RWPE2 (cell line): ENCODE results near the gene TNFAIP1.

Experiments
- ATAC-seq: fragments of 200-7000 bp; cut with Tn5 transposase; 3 replicates; pipeline ENCODE4 v1.9.1; 2021; ENCODE audit warnings: low read depth
- DNase-seq: peaks from one replicate; pipeline ENCODE4 v3.0.0-alpha.2; 2020; ENCODE audit warnings: low spot score
- H3K27ac ChIP-seq: fragments of 450-650 bp; 2 replicates; pipeline ENCODE4 v1.5.1; 2017; ENCODE audit warnings: mild to moderate bottlenecking; ENCODE audit not compliant: poor library complexity, severe bottlenecking
- H3K27me3 ChIP-seq: fragments of 250-450 bp; sonication (Bioruptor Pico); 2 replicates; pipeline ENCODE4 v1.5.1; 2021; ENCODE audit warnings: mild to moderate bottlenecking, moderate library complexity; ENCODE audit not compliant: insufficient read depth, poor library complexity, severe bottlenecking
- H3K36me3 ChIP-seq: fragments of 250-450 bp; sonication (Bioruptor Pico); 2 replicates; pipeline ENCODE4 v1.5.1; 2020; ENCODE audit warnings: low read depth, mild to moderate bottlenecking, moderate library complexity
- H3K4me1 ChIP-seq: fragments of 250-450 bp; sonication (Bioruptor Pico); 2 replicates; pipeline ENCODE4 v1.5.1; 2021; ENCODE audit warnings: mild to moderate bottlenecking, moderate library complexity; ENCODE audit not compliant: insufficient read depth, poor library complexity, severe bottlenecking
- H3K4me3 ChIP-seq: fragments of 250-450 bp; sonication (Bioruptor Pico); 2 replicates; pipeline ENCODE4 v1.5.1; 2021; ENCODE audit warnings: mild to moderate bottlenecking, moderate library complexity; ENCODE audit not compliant: severe bottlenecking
- H3K9me3 ChIP-seq: fragments of 250-450 bp; sonication (Bioruptor Pico); 2 replicates; pipeline ENCODE4 v1.5.1; 2021; ENCODE audit warnings: mild to moderate bottlenecking, moderate library complexity; ENCODE audit not compliant: severe bottlenecking
- TF ChIP-seq, protein P1 (sequence below): fragments of 450-650 bp; IDR thresholded peaks from one replicate; pipeline ENCODE4 v1.5.1; 2017; ENCODE audit warnings: mild to moderate bottlenecking, moderate library complexity; ENCODE audit not compliant: poor library complexity, severe bottlenecking

TNFAIP1 gene

DNA sequence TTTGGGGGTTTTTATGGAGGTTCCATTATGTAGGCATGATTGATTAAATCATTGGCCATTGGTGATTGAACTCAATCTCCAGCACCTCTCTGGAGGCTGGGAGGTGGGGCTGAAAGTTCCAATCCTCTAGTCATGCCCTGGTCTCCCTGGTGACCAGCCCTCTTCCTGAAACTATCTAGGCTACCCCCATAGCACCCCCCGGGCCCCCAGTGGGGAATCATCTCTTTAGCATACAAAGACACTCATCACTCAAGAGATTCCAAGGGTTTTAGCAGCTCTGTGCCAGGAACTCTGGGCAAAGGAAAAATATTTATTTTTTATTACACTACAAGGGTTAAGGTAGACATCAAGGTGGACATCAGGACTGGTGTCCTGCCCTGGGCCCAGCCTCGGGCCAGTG is 59.9 kb downstream of the TNFAIP1 start:
- ATAC-seq (no peak), DNase-seq (no peak)
- peaks cover 17% of the 10 kb centered on the region for H3K36me3 ChIP-seq
- TF ChIP-seq, protein P1, sequence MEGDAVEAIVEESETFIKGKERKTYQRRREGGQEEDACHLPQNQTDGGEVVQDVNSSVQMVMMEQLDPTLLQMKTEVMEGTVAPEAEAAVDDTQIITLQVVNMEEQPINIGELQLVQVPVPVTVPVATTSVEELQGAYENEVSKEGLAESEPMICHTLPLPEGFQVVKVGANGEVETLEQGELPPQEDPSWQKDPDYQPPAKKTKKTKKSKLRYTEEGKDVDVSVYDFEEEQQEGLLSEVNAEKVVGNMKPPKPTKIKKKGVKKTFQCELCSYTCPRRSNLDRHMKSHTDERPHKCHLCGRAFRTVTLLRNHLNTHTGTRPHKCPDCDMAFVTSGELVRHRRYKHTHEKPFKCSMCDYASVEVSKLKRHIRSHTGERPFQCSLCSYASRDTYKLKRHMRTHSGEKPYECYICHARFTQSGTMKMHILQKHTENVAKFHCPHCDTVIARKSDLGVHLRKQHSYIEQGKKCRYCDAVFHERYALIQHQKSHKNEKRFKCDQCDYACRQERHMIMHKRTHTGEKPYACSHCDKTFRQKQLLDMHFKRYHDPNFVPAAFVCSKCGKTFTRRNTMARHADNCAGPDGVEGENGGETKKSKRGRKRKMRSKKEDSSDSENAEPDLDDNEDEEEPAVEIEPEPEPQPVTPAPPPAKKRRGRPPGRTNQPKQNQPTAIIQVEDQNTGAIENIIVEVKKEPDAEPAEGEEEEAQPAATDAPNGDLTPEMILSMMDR, result no peak
- H3K27me3 ChIP-seq, result no peaks in the 10 kb centered on the region
- H3K9me3 ChIP-seq, result no peaks in the 10 kb centered on the region
- H3K27ac ChIP-seq, result peak overlapping the region; percentile 9
- H3K4me3 ChIP-seq, result no peak overlapping the region
- peaks cover 5% of the 10 kb centered on the region for H3K4me1 ChIP-seq

GRCh38 chr17:28395968-28396367 is 60.4 kb downstream of the TNFAIP1 start:
- H3K9me3 ChIP-seq, result no peaks in the 10 kb centered on the region
- DNase-seq (no peak), ATAC-seq (no peak)
- no peak overlapping the region for H3K4me3 ChIP-seq
- H3K27ac ChIP-seq, result no peak overlapping the region
- TF ChIP-seq, protein P1, result no peak
- no peaks in the 10 kb centered on the region for H3K27me3 ChIP-seq
- H3K36me3 ChIP-seq, result peaks cover 23% of the 10 kb centered on the region
- peaks cover 5% of the 10 kb centered on the region for H3K4me1 ChIP-seq
